Endothelial cell of umbilical vein (primary cell): Measurements from ENCODE around the gene RNU1-2. TPM values are rescaled to one million over a fixed set of nuclear protein-coding genes. Genes with fewer than 3 reads are reported as not detected.
A peak's percentile ranks its signal among the peaks of the same experiment; 100 is the strongest.
"Not testable (repeated sequence)": the region's sequence is repeated elsewhere in the genome, so short reads cannot be mapped to it uniquely, and the experiment has no call there.

Experiments
- BruUV-seq: library from RNA; stranded (reverse); fragments of 400-500 nt; replicated peaks from 2 replicates; lab custom pipeline; 2021; lab: Mats Ljungman, UMichigan
- CTCF ChIA-PET: fragments of 300-600, 350-600 bp; sonication (Branson Sonifier 250); formaldehyde crosslinking; loops from one replicate; lab custom pipeline; 2021; ENCODE audit warnings: antibody characterized with exemption, inconsistent platforms; lab: Charles Lee
- POLR2A ChIA-PET: fragments of 300-600, 350-600 bp; sonication (Branson Sonifier 250); formaldehyde crosslinking; loops from one replicate; lab custom pipeline; 2021; ENCODE audit warnings: antibody characterized with exemption, inconsistent platforms; lab: Charles Lee
- DNase-seq: peaks from one replicate; pipeline ENCODE4 v3.0.0-alpha.2; 2011; ENCODE audit warnings: low read depth, low spot score
- FAIRE-seq: peaks from 2 replicates; lab custom pipeline; 2011; peaks lifted over from hg19 to GRCh38; lab: Jason Lieb, UNC
- H2AFZ ChIP-seq: 2 replicates; pipeline ENCODE4 v1.6.0; 2012; ENCODE audit warnings: low read depth, low read length, control low read depth, inconsistent platforms
- H3K27ac ChIP-seq: 2 replicates; pipeline ENCODE4 v1.5.1; 2011; ENCODE audit warnings: low read depth, mild to moderate bottlenecking, control low read depth, low read length, moderate library complexity; ENCODE audit not compliant: insufficient read depth
- H3K27me3 ChIP-seq, 2 experiments: 2 replicates each; pipeline versions ENCODE4 v1.6.0 to v1.6.1; 2011; ENCODE audit warnings: low read length in 2 of 2, mixed read lengths in 1 of 2; ENCODE audit not compliant: control insufficient read depth in 2 of 2, insufficient read depth in 2 of 2
- H3K36me3 ChIP-seq, 2 experiments: 2 replicates in 1 of 2; 3 replicates in 1 of 2; pipeline ENCODE4 v1.5.1; 2011; ENCODE audit warnings: low read length in 2 of 2, mild to moderate bottlenecking in 1 of 2, moderate library complexity in 1 of 2; ENCODE audit not compliant: control insufficient read depth in 2 of 2, insufficient read depth in 2 of 2; ENCODE audit errors: extremely low read depth in 1 of 2
- H3K4me1 ChIP-seq: 3 replicates; pipeline ENCODE4 v1.5.1; 2011; ENCODE audit warnings: mild to moderate bottlenecking, low read length; ENCODE audit not compliant: control insufficient read depth, insufficient read depth; ENCODE audit errors: extremely low read depth
- H3K4me2 ChIP-seq: 2 replicates; pipeline ENCODE4 v1.6.1; 2011; ENCODE audit warnings: low read length, control low read depth, mixed read lengths; ENCODE audit not compliant: insufficient read depth
- H3K4me3 ChIP-seq, 3 experiments: fragments of 200-600 bp in 1 of 3; sonication (generic), shearing (Covaris generic) in 1 of 3; replicated peaks in 1 of 3; 2 replicates each; pipeline ENCODE4 v1.5.1; 2011 to 2016; ENCODE audit warnings: control low read depth in 3 of 3, low read length in 3 of 3, mild to moderate bottlenecking in 2 of 3, inconsistent platforms in 1 of 3, low read depth in 1 of 3, moderate library complexity in 1 of 3; ENCODE audit not compliant: insufficient read depth in 1 of 3
- H3K79me2 ChIP-seq: 2 replicates; pipeline ENCODE4 v1.6.0; 2012; ENCODE audit warnings: low read length, inconsistent platforms; ENCODE audit not compliant: control insufficient read depth, insufficient read depth
- H3K9ac ChIP-seq: replicated peaks from 2 replicates; pipeline ENCODE3; 2011; ENCODE audit warnings: low read length, control low read depth; ENCODE audit not compliant: insufficient read depth; ENCODE audit errors: extremely low read depth
- H3K9me1 ChIP-seq: replicated peaks from 3 replicates; pipeline ENCODE4 v1.6.0; 2011; ENCODE audit warnings: mild to moderate bottlenecking, low read length; ENCODE audit not compliant: control insufficient read depth, insufficient read depth; ENCODE audit errors: extremely low read depth
- H3K9me3 ChIP-seq: replicated peaks from 2 replicates; pipeline ENCODE4 v1.5.1; 2012; ENCODE audit warnings: low read length, inconsistent platforms; ENCODE audit not compliant: control insufficient read depth, insufficient read depth
- H4K20me1 ChIP-seq: replicated peaks from 2 replicates; pipeline ENCODE3; 2011; ENCODE audit warnings: mild to moderate bottlenecking, low read length; ENCODE audit not compliant: control insufficient read depth, insufficient read depth; ENCODE audit errors: extremely low read depth
- CTCF ChIP-seq, 2 donors: IDR thresholded peaks; 1 replicate in 1 of 2; 2 replicates in 1 of 2; pipeline ENCODE4 v1.5.1; 2011; ENCODE audit warnings: low read length in 2 of 2, mild to moderate bottlenecking in 2 of 2, moderate library complexity in 2 of 2, control low read depth in 1 of 2, inconsistent platforms in 1 of 2, low read depth in 1 of 2; ENCODE audit not compliant: insufficient read depth in 1 of 2; ENCODE audit errors: extremely low read depth in 1 of 2
- EZH2 ChIP-seq: IDR thresholded peaks from 2 replicates; pipeline ENCODE4 v1.6.1; 2012; ENCODE audit warnings: borderline replicate concordance, low read depth, mild to moderate bottlenecking, moderate library complexity, low read length, inconsistent platforms; ENCODE audit not compliant: severe bottlenecking
- dilution Hi-C: fragments of 300-500 bp; cut with MboI; formaldehyde crosslinking; loops from one replicate; pipeline ENCODE4 v1.15.0; 2019; ENCODE audit warnings: low sequenced_read_pairs; ENCODE audit not compliant: extremely low pct_ligation_motif_present
- intact Hi-C: fragments of 100-400 bp; cut with micrococcal nuclease; formaldehyde crosslinking; loops from one replicate; pipeline ENCODE4 v1.10.0; 2022
- polyA plus RNA-seq, 4 experiments: library from polyadenylated mRNA; depleted of rRNA in 3 of 4; stranded (reverse) in 3 of 4; unstranded in 1 of 4; fragments of >200 nt; gene quantifications; 2 replicates each; pipeline versions ENCODE4 v1.2.1 to v1.2.3, GENCODE V29; 2011 to 2012; ENCODE audit warnings: missing spikeins in 1 of 4
- total RNA-seq: library from RNA; stranded (reverse); gene quantifications from 2 replicates; pipeline ENCODE4 v1.2.3, GENCODE V29; 2021

RNU1-2 gene
- total and polyA plus RNA-seq, 2 donors (not counting 3 experiments of a cell fraction or from before 2014, with no cell fraction given): 206 to 1,319 TPM

- Histone ChIP-seq H3K9me3 (no peaks in the 10 kb centered on the region), H3K9ac (no peak overlapping the region), H3K79me2 (no peaks in the 10 kb centered on the region), H2AFZ (no peak overlapping the region), H3K36me3 (no peaks in the 10 kb centered on the region), H3K4me3 (no peak overlapping the region), H3K27ac (no peak overlapping the region), H4K20me1 (no peaks in the 10 kb centered on the region), H3K4me1 (peaks cover 23% of the 10 kb centered on the region), H3K9me1 (no peaks in the 10 kb centered on the region), H3K4me2 (no peak overlapping the region), H3K27me3 (no peaks in the 10 kb centered on the region)
- BruUV-seq: no TSS peak
- peak; percentile 53 for DNase-seq
- intact Hi-C loops (no loop called here), dilution Hi-C loops (no loop called here)
- ChIA-PET CTCF (no interaction called here), POLR2A (no interaction called here)
- TF ChIP-seq CTCF (IDR thresholded peaks at IDR 0.05; ENCODE audit: extremely low read depth in 1 of 2, insufficient read depth in 1 of 2, low read depth in 1 of 2, low read length in 2 of 2) (peak; percentile 13 to 35), EZH2 (no peak)
- no peak for FAIRE-seq
Observed at GRCh38 chr1:16900751-16901150, 5.0 kb downstream of the RNU1-2 start.

DNA sequence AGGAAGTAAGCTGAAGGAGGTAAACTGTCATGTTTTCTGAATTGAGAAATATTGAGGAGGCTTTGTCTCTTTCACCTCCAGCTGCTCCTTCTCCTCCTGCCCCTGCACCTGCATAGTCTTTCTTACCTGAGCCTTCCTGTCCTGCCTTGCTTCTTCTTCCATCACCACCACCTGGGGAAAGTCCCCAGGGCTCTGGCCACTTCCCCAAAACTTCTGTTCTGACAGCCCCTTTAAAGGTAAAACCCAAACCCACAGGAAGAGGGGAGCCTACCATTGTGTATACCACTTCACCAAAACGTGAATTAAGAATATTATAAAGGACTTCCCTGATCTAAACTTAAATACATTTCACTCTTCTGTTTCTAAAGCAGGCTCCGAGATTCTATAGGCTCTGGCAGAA is 5.6 kb downstream of the RNU1-2 start:
- intact Hi-C loops, H3K9me1 ChIP-seq, H3K4me3 ChIP-seq, CTCF ChIA-PET, H3K9me3 ChIP-seq, BruUV-seq, H3K36me3 ChIP-seq, H3K27ac ChIP-seq, H4K20me1 ChIP-seq, H3K4me2 ChIP-seq, DNase-seq, H3K27me3 ChIP-seq, POLR2A ChIA-PET, FAIRE-seq, H3K79me2 ChIP-seq, H2AFZ ChIP-seq, H3K9ac ChIP-seq, dilution Hi-C loops: not testable (repeated sequence)
- peaks cover 25% of the 10 kb centered on the region for H3K4me1 ChIP-seq
